HepG2 (cell line): ENCODE measurements around the gene HLF. TPM values are rescaled to one million over a fixed set of nuclear protein-coding genes. Genes with fewer than 3 reads are reported as not detected.

Experiments used
- ATAC-seq: fragments of 200-7000 bp; cut with Tn5 transposase; 3 replicates; pipeline ENCODE4 v1.9.1; 2020; ENCODE audit warnings: mild to moderate bottlenecking, moderate library complexity
- BruUV-seq: library from RNA; stranded (reverse); fragments of 400-500 nt; replicated peaks from 2 replicates; lab custom pipeline; 2021; lab: Mats Ljungman, UMichigan
- CTCF ChIA-PET: fragments of 300-600 bp; formaldehyde crosslinking; extraction: SDS; loops from one replicate; lab custom pipeline; 2021; ENCODE audit warnings: low total read pairs, inconsistent platforms, low intra/inter-chr PET ratio; lab: Yijun Ruan, JAX
- POLR2A ChIA-PET: fragments of 350-600 bp; sonication (Branson Sonifier 250); formaldehyde crosslinking; loops from one replicate; lab custom pipeline; 2020; ENCODE audit warnings: antibody characterized with exemption, inconsistent platforms; lab: Yijun Ruan, JAX
- DNase-seq: peaks from one replicate; pipeline ENCODE4 v3.0.0-alpha.2; 2015; ENCODE audit warnings: low spot score
- FAIRE-seq: peaks from 3 replicates; lab custom pipeline; 2011; peaks lifted over from hg19 to GRCh38; lab: Jason Lieb, UNC
- H2AFZ ChIP-seq: one replicate; pipeline ENCODE4 v1.6.1; 2011; ENCODE audit warnings: low read length, inconsistent platforms
- H3K27ac ChIP-seq: fragments of 300-600 bp; 3 replicates; pipeline ENCODE4 v1.8.0; 2011; ENCODE audit warnings: mixed run types, mild to moderate bottlenecking, mixed read lengths, low read length, inconsistent platforms; ENCODE audit not compliant: insufficient read depth; ENCODE audit errors: extremely low read length
- H3K27me3 ChIP-seq, 2 experiments: fragments of 200-600 bp in 1 of 2; 2 replicates in 1 of 2; 3 replicates in 1 of 2; pipeline versions ENCODE4 v1.6.0 to v1.8.0; 2011; ENCODE audit warnings: low read length in 2 of 2, mild to moderate bottlenecking in 2 of 2, moderate library complexity in 2 of 2, inconsistent platforms in 1 of 2; ENCODE audit not compliant: insufficient read depth in 2 of 2, control insufficient read depth in 1 of 2
- H3K36me3 ChIP-seq, 2 experiments: fragments of 200-600 bp in 1 of 2; replicated peaks in 1 of 2; 2 replicates in 1 of 2; 3 replicates in 1 of 2; pipeline versions ENCODE4 v1.5.1 to v1.8.0; 2011; ENCODE audit warnings: low read length in 2 of 2, inconsistent platforms in 1 of 2; ENCODE audit not compliant: insufficient read depth in 2 of 2, control insufficient read depth in 1 of 2
- H3K4me1 ChIP-seq: 2 replicates; pipeline ENCODE4 v1.5.1; 2012; ENCODE audit warnings: low read length, inconsistent platforms; ENCODE audit not compliant: insufficient read depth
- H3K4me2 ChIP-seq: 2 replicates; pipeline ENCODE4 v1.6.0; 2011; ENCODE audit warnings: low read depth, low read length, inconsistent platforms
- H3K4me3 ChIP-seq, 3 experiments: fragments of 200-600 bp in 1 of 3; sonication (generic), shearing (Covaris generic) in 1 of 3; replicated peaks in 1 of 3; 2 replicates each; pipeline ENCODE4 v1.5.1; 2011 to 2016; ENCODE audit warnings: low read length in 3 of 3, inconsistent platforms in 2 of 3, low read depth in 2 of 3, mild to moderate bottlenecking in 2 of 3, control low read depth in 1 of 3, mixed read lengths in 1 of 3; ENCODE audit not compliant: insufficient read depth in 1 of 3
- H3K79me2 ChIP-seq: one replicate; pipeline ENCODE4 v1.6.1; 2011; ENCODE audit warnings: low read length, inconsistent platforms; ENCODE audit not compliant: insufficient read depth
- H3K9ac ChIP-seq: 2 replicates; pipeline ENCODE4 v1.6.0; 2011; ENCODE audit warnings: mild to moderate bottlenecking, low read depth, low read length, inconsistent platforms; ENCODE audit not compliant: insufficient read depth
- H3K9me3 ChIP-seq: 2 replicates; pipeline ENCODE4 v1.5.1; 2012; ENCODE audit warnings: mild to moderate bottlenecking, low read length
- H4K20me1 ChIP-seq: 2 replicates; pipeline ENCODE4 v1.6.0; 2011; ENCODE audit warnings: inconsistent platforms, mild to moderate bottlenecking, low read length, moderate library complexity; ENCODE audit not compliant: insufficient read depth
- AGO2 ChIP-seq: fragments of 200-400 bp; formaldehyde crosslinking; optimal IDR thresholded peaks from 2 replicates; pipeline ENCODE3; 2017; ENCODE audit warnings: mild to moderate bottlenecking, low read depth, low read length, moderate library complexity
- DNMT3B ChIP-seq: conservative IDR thresholded peaks from 2 replicates; pipeline ENCODE4 v1.6.1; 2016; ENCODE audit warnings: missing biosample characterization, control low read depth
- FOSL1 ChIP-seq: sonication (generic); formaldehyde crosslinking; IDR thresholded peaks from 2 replicates; pipeline ENCODE4 v1.9.0; 2021; ENCODE audit warnings: missing genetic modification reagents, borderline replicate concordance
- NR2F1 ChIP-seq, 2 experiments: fragments of 450-650 bp in 1 of 2; formaldehyde crosslinking in 1 of 2; IDR thresholded peaks; 2 replicates each; pipeline versions ENCODE4 v1.5.0 to v1.6.1; 2016 to 2020; ENCODE audit warnings: mild to moderate bottlenecking in 1 of 2, missing compliant biosample characterization in 1 of 2, missing genetic modification reagents in 1 of 2, moderate library complexity in 1 of 2
- POGZ ChIP-seq: sonication (generic); formaldehyde crosslinking; IDR thresholded peaks from 2 replicates; pipeline ENCODE4 v1.4.0; 2020; ENCODE audit warnings: mild to moderate bottlenecking, missing genetic modification reagents
- POLR2A ChIP-seq, 2 experiments: IDR thresholded peaks; 2 replicates each; pipeline ENCODE4 v1.6.1; 2011; ENCODE audit warnings: low read depth in 2 of 2, low read length in 2 of 2, mild to moderate bottlenecking in 1 of 2, moderate library complexity in 1 of 2; ENCODE audit not compliant: insufficient read depth in 1 of 2
- POLR2AphosphoS2 ChIP-seq: IDR thresholded peaks from 2 replicates; pipeline ENCODE4 v1.6.1; 2011; ENCODE audit warnings: low read depth, low read length, improper control_type of control experiment
- POLR2G ChIP-seq: fragments of 200-400 bp; formaldehyde crosslinking; IDR thresholded peaks from 2 replicates; pipeline ENCODE4 v1.6.1; 2018; ENCODE audit warnings: mild to moderate bottlenecking, low read depth, low read length, moderate library complexity
- PPARG ChIP-seq: conservative IDR thresholded peaks from 2 replicates; pipeline ENCODE4 v1.6.1; 2016; ENCODE audit warnings: missing biosample characterization, missing genetic modification reagents
- RBM22 ChIP-seq: fragments of 200-400 bp; formaldehyde crosslinking; optimal IDR thresholded peaks from 2 replicates; pipeline ENCODE3; 2017; ENCODE audit warnings: mild to moderate bottlenecking, low read length, moderate library complexity
- RXRA ChIP-seq: sonication (generic); formaldehyde crosslinking; IDR thresholded peaks from 2 replicates; pipeline ENCODE4 v1.5.1; 2020; ENCODE audit warnings: missing genetic modification reagents
- SALL1 ChIP-seq: sonication (generic); formaldehyde crosslinking; IDR thresholded peaks from 2 replicates; pipeline ENCODE4 v1.8.0; 2022; ENCODE audit warnings: mild to moderate bottlenecking, missing genetic modification reagents
- SALL2 ChIP-seq: sonication (generic); formaldehyde crosslinking; IDR thresholded peaks from 2 replicates; pipeline ENCODE4 v1.8.1; 2023; ENCODE audit warnings: mild to moderate bottlenecking, missing genetic modification reagents, inconsistent platforms
- SUZ12 ChIP-seq: fragments of 150-350 bp; IDR thresholded peaks from 2 replicates; pipeline ENCODE4 v1.6.1; 2014; ENCODE audit warnings: low read depth, low read length
- ZBTB37 ChIP-seq: sonication (generic); formaldehyde crosslinking; IDR thresholded peaks from 2 replicates; pipeline ENCODE4 v1.4.0; 2020; ENCODE audit warnings: mild to moderate bottlenecking, missing genetic modification reagents
- ZNF629 ChIP-seq: sonication (generic); formaldehyde crosslinking; conservative IDR thresholded peaks from 2 replicates; pipeline ENCODE4 v1.5.0; 2020; ENCODE audit warnings: missing genetic modification reagents
- ZNF687 ChIP-seq: sonication (generic); formaldehyde crosslinking; IDR thresholded peaks from 2 replicates; pipeline ENCODE4 v1.5.1; 2020; ENCODE audit warnings: mild to moderate bottlenecking, missing genetic modification reagents, moderate library complexity
- ZNF850 ChIP-seq: sonication (generic); formaldehyde crosslinking; conservative IDR thresholded peaks from 2 replicates; pipeline ENCODE4 v1.9.0; 2021; ENCODE audit warnings: mild to moderate bottlenecking, missing genetic modification reagents
- ZNF883 ChIP-seq: sonication (generic); formaldehyde crosslinking; IDR thresholded peaks from 2 replicates; pipeline ENCODE4 v1.5.1; 2020; ENCODE audit warnings: mild to moderate bottlenecking, missing genetic modification reagents; ENCODE audit errors: not compliant biosample characterization
- ZZZ3 ChIP-seq: sonication (generic); formaldehyde crosslinking; IDR thresholded peaks from 2 replicates; pipeline ENCODE4 v1.4.0; 2020; ENCODE audit warnings: missing genetic modification reagents, mild to moderate bottlenecking, borderline replicate concordance
- WGBS: methylation state at CpG from one replicate; pipeline ENCODE4 v1.1.6; 2017; ENCODE audit warnings: low lambda C conversion rate; 5-methylcytosine and 5-hydroxymethylcytosine counted together
- in situ Hi-C: cut with HindIII; loops from 2 replicates; pipeline ENCODE4 v1.10.0; 2017; ENCODE audit warnings: low pct_unique_long_range_greater_than_20kb; ENCODE audit not compliant: extremely low pct_ligation_motif_present
- intact Hi-C: fragments of 100-400 bp; cut with micrococcal nuclease; formaldehyde crosslinking; loops from one replicate; pipeline ENCODE4 v1.10.0; 2022; ENCODE audit not compliant: unreplicated experiment
- polyA plus RNA-seq, 8 experiments: library from polyadenylated mRNA; depleted of rRNA in 3 of 8; stranded (reverse) in 7 of 8; unstranded in 1 of 8; fragments of >200 nt; fragmentation: Illumina TruSeq in 4 of 8; extraction: Trizol in 4 of 8; gene quantifications; 2 replicates each; pipeline versions ENCODE4 v1.2.1 to v1.2.3, GENCODE V29; 2011 to 2016; ENCODE audit warnings: low read depth in 4 of 8, missing spikeins in 1 of 8, mixed read lengths in 1 of 8; ENCODE audit not compliant: insufficient read depth in 1 of 8
- total RNA-seq, 5 experiments: library from RNA; depleted of rRNA; stranded (reverse); fragments of >200 nt; fragmentation: Illumina TruSeq; extraction: Trizol; gene quantifications; 2 replicates each; pipeline ENCODE4 v1.2.3, GENCODE V29; 2016; ENCODE audit warnings: low read depth in 1 of 5

Gene HLF
- total and polyA plus RNA-seq, 2 of the 13 experiments (the other 11 are each of a cell fraction or from before 2014, with no cell fraction given), result 202 to 346 TPM

GRCh38 chr17:55318081-55318480 lies 53.3 kb downstream of the HLF start:
- ChIA-PET CTCF (no interaction called here), POLR2A (no interaction called here)
- Histone ChIP-seq H3K4me1 (peaks cover 18% of the 10 kb centered on the region), H3K27me3 (no peaks in the 10 kb centered on the region), H3K79me2 (peaks cover 51% of the 10 kb centered on the region), H2AFZ (no peak overlapping the region), H3K4me2 (no peak overlapping the region), H3K4me3 (no peak overlapping the region), H3K9me3 (no peaks in the 10 kb centered on the region), H3K36me3 (peaks cover 55 to 85% of the 10 kb centered on the region in 2 experiments), H3K27ac (no peak overlapping the region), H4K20me1 (peaks cover 85% of the 10 kb centered on the region), H3K9ac (no peak overlapping the region)
- DNase-seq, result no peak
- in situ Hi-C loops (no loop called here), intact Hi-C loops (no loop called here)
- TF ChIP-seq AGO2 (peak; percentile 28), ZNF687 (CRISPR knock-in tag) (0 out of 2 replicates have a peak, but pooled peaks have one; percentile 14), DNMT3B (CRISPR knock-in tag) (no peak), POGZ (CRISPR knock-in tag) (no peak), RXRA (no peak), ZNF883 (CRISPR knock-in tag) (peak; percentile 51), RBM22 (peak; percentile 72), SALL2 (no peak), FOSL1 (CRISPR knock-in tag) (no peak), SUZ12 (no peak), PPARG (CRISPR knock-in tag) (no peak), ZBTB37 (CRISPR knock-in tag) (no peak), NR2F1 (CRISPR knock-in tag; IDR thresholded peaks at IDR 0.05) (no peak), POLR2A (IDR thresholded peaks at IDR 0.05; ENCODE audit: insufficient read depth in 1 of 2, low read depth in 2 of 2, low read length in 2 of 2) (0 out of 4 replicates have a peak, but pooled peaks of 1 of the 2 experiments have one; percentile 26), SALL1 (CRISPR knock-in tag) (no peak), ZNF629 (no peak), ZNF850 (0 out of 2 replicates have a peak, but pooled peaks have one; percentile 55), POLR2AphosphoS2 (peak; percentile 75; the same call in 1 of the 2 replicates), POLR2G (peak; percentile 53; the same call in 1 of the 2 replicates), ZZZ3 (CRISPR knock-in tag) (no peak)
- WGBS, result 95% methylated on average over 8 of the region's 8 CpGs
- no peak for ATAC-seq
- no peak for FAIRE-seq
- BruUV-seq, result no TSS peak
